Psoas muscle (tissue), 8 donors: ENCODE measurements around the gene ASAP2. TPM values are rescaled to one million over a fixed set of nuclear protein-coding genes. Genes with fewer than 3 reads are reported as not detected.

Source experiments
- ATAC-seq, 4 donors: fragments of 200-7000 bp; cut with Tn5 transposase; one replicate each; pipeline ENCODE4 v1.9.1; 2020; ENCODE audit warnings: moderate library complexity in 3 of 4, mild to moderate bottlenecking in 2 of 4
- DNase-seq, 2 donors: peaks; one replicate each; pipeline ENCODE4 v3.0.0-alpha.2; 2020
- H3K27ac ChIP-seq: fragments of 200-600 bp; one replicate; pipeline ENCODE4 v1.8.0; 2022
- H3K27me3 ChIP-seq, 3 donors: fragments of 200-600 bp in 1 of 3; one replicate each; pipeline versions ENCODE4 v1.6.1 to v1.8.0; 2013 to 2022; ENCODE audit warnings: low read length in 2 of 3, mild to moderate bottlenecking in 2 of 3, moderate library complexity in 1 of 3; ENCODE audit not compliant: insufficient read depth in 3 of 3
- H3K36me3 ChIP-seq, 2 donors: fragments of 200-600 bp in 1 of 2; one replicate each; pipeline versions ENCODE4 v1.6.1 to v1.8.0; 2013 to 2022; ENCODE audit warnings: low read depth in 1 of 2, mild to moderate bottlenecking in 1 of 2, moderate library complexity in 1 of 2; ENCODE audit not compliant: insufficient read depth in 1 of 2
- H3K4me1 ChIP-seq: fragments of 200-600 bp; one replicate; pipeline ENCODE4 v1.8.0; 2022
- H3K4me3 ChIP-seq: fragments of 200-600 bp; one replicate; pipeline ENCODE4 v1.8.0; 2022; ENCODE audit warnings: mild to moderate bottlenecking
- H3K9me3 ChIP-seq: fragments of 200-600 bp; one replicate; pipeline ENCODE4 v1.8.0; 2022
- WGBS, 3 donors: extraction: QIAGEN DNeasy Blood & Tissue Kit; methylation state at CpG; one replicate each; pipeline versions ENCODE4 v1.1.6 to v1.1.7; 2013; 5-methylcytosine and 5-hydroxymethylcytosine counted together
- intact Hi-C, 2 donors: fragments of 100-400 bp; cut with DNase I; formaldehyde crosslinking; loops; one replicate each; pipeline versions ENCODE4 v1.11.0 to v1.14.2; 2022
- polyA plus RNA-seq, 3 donors: library from polyadenylated mRNA; stranded (reverse); fragments of 200-250 nt; gene quantifications; one replicate each; pipeline ENCODE4 v1.2.3, GENCODE V29; 2013
- total RNA-seq, 4 donors: library from RNA; stranded (reverse); fragmentation: NEBNext Ultra II Directional in 2 of 4; extraction: Animal tissue kit (Norgen Biotek cat#: 25700) in 2 of 4; gene quantifications; one replicate each; pipeline versions ENCODE4 v1.2.1 to v1.2.4, GENCODE V29; 2021 to 2023
- TF ChIP-seq, protein P1 (sequence below): fragments of 200-600 bp; IDR thresholded peaks from one replicate; pipeline ENCODE4 v1.8.0; 2022; ENCODE audit warnings: antibody characterized with exemption
- donor health status: healthy with polysubstance abuse.
- donor health status: DM: no; HTN: no; CAD: no; lungs with moderate emphysema.
- donor health status: Bipolar disorder and iron deficiency.
- donor health status: healthy.
- donor health status: DM: yes; HTN: yes; CAD: no.
- donor health status: DM: no; HTN: no; CAD: no.
- donor health status: DM: no; HTN: no; CAD: no.
- donor health status: DM: yes; HTN: yes; CAD: no.

ASAP2 gene
- total and polyA plus RNA-seq, 7 donors: 1.6 to 9.0 (median 3.3) TPM

- ATAC-seq: no peak
These were observed 43.1 kb upstream of the ASAP2 start for GRCh38 chr2:9163306-9164111.

DNA sequence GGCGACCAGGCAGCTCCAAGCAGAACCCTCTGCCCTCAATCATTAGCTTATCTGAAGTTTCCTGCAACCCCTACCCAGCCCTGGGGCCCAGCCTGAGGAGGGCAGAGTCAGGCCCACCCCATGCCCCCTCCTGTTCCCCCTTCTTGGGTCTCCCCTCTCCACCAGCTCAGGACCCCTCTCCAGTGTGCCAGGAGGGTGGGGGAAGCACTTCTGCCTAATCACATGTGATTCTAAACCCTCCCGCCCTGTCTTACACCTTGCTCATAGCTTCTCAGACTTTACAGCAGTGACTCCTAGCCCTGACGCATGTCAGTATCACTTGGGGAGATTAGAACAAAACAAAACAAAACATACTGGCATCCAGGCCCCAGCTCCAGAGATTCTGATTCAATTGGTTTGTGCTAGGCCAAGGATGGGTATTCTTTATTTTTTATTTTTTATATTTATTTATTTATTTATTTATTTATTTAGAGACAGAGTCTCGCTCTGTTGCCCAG lies 42.5 kb upstream of the ASAP2 start:
- WGBS, 3 donors: 93 to 99% (median 97%) methylated on average over 4 of the region's 4 CpGs
- TF ChIP-seq, protein P1, sequence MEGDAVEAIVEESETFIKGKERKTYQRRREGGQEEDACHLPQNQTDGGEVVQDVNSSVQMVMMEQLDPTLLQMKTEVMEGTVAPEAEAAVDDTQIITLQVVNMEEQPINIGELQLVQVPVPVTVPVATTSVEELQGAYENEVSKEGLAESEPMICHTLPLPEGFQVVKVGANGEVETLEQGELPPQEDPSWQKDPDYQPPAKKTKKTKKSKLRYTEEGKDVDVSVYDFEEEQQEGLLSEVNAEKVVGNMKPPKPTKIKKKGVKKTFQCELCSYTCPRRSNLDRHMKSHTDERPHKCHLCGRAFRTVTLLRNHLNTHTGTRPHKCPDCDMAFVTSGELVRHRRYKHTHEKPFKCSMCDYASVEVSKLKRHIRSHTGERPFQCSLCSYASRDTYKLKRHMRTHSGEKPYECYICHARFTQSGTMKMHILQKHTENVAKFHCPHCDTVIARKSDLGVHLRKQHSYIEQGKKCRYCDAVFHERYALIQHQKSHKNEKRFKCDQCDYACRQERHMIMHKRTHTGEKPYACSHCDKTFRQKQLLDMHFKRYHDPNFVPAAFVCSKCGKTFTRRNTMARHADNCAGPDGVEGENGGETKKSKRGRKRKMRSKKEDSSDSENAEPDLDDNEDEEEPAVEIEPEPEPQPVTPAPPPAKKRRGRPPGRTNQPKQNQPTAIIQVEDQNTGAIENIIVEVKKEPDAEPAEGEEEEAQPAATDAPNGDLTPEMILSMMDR: no peak
- no peaks in the 10 kb centered on the region for H3K9me3 ChIP-seq
- ATAC-seq (no peak), DNase-seq (no peak)
- H3K4me3 ChIP-seq: no peak overlapping the region
- H3K4me1 ChIP-seq: no peaks in the 10 kb centered on the region
- no peaks in the 10 kb centered on the region for H3K27me3 ChIP-seq
- no peaks in the 10 kb centered on the region for H3K36me3 ChIP-seq
- intact Hi-C loops: no loop called here
- no peak overlapping the region for H3K27ac ChIP-seq

More at GRCh38 chr2:9163306-9164111, 43.1 kb upstream of the ASAP2 start:
- H3K4me1 ChIP-seq: no peaks in the 10 kb centered on the region
- H3K9me3 ChIP-seq: no peaks in the 10 kb centered on the region
- no peak for DNase-seq
- TF ChIP-seq, protein P1: no peak
- intact Hi-C loops: no loop called here
- H3K36me3 ChIP-seq: no peaks in the 10 kb centered on the region
- H3K27ac ChIP-seq: no peak overlapping the region
- no peak overlapping the region for H3K4me3 ChIP-seq
- WGBS, 3 donors: 79 to 86% (median 83%) methylated on average over 8 of the region's 8 CpGs
- H3K27me3 ChIP-seq: no peaks in the 10 kb centered on the region

DNA sequence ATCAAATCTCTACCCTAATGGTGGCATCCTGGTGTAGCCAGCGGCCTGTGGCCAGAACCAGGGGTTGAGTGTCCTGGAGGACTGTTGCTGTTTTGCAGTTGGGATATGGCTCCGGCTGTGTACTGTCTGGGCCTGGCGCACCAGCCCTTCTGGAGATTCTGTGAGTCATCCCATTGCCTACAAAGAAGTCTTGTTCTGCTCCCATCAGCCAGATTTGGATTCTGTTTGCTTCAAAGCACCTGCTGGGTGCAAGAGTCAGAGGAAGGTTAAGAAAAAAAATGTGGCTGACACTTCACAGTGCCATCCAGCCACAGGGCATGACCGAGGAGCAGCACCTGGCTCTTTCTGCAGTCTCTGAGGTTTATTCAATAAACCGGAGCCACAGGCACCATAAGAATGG lies 41.0 kb upstream of the ASAP2 start:
- no peaks in the 10 kb centered on the region for H3K36me3 ChIP-seq
- WGBS, 3 donors: 76 to 88% (median 76%) methylated on average over 5 of the region's 5 CpGs
- H3K9me3 ChIP-seq: no peaks in the 10 kb centered on the region
- DNase-seq: no peak
- H3K4me3 ChIP-seq: no peak overlapping the region
- no peaks in the 10 kb centered on the region for H3K27me3 ChIP-seq
- intact Hi-C loops: no loop called here
- TF ChIP-seq, protein P1: no peak
- H3K4me1 ChIP-seq: no peaks in the 10 kb centered on the region
- H3K27ac ChIP-seq: no peak overlapping the region
- ATAC-seq: no peak

DNA sequence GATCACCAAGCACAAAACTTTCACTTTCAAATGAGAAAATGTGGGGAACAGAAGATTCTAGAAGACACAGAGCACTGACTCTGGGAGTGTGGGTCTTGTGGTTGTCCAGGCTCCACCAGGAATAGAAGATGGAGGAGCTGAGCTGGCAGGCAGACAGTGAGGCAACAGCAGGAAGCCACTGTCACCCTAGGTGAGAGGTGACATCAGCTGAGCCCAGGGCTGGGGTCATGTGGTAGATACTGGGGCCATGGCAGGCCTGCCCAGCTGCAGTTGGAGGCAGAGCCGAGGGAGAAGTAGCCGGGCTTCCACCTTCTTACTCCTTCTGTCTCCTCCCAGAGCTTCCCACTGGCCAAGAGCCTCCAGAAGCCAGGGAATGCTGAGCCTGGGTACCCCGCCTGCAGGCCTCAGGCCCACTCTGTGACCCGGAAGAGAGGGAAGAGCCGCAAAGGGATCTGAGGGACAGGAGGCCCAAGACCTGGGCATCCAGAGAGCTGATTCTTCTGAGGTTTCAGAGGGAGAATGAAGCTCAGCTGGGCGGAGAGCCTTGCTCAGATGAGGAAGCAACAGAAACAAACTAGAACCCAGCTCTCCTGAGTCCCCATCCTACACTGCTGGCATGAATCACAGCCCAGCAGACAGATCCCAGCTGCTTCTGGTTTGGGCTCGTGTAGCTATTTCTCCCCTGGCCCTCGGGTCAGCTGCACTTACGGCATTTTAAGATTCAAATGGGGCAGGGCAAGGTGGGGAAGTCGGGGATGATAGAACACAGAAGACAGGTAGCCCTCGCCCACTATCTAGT lies 39.8 kb upstream of the ASAP2 start:
- intact Hi-C loops: no loop called here
- H3K36me3 ChIP-seq: no peaks in the 10 kb centered on the region
- no peaks in the 10 kb centered on the region for H3K9me3 ChIP-seq
- no peaks in the 10 kb centered on the region for H3K4me1 ChIP-seq
- TF ChIP-seq, protein P1: no peak
- no peak overlapping the region for H3K4me3 ChIP-seq
- DNase-seq: peak in 1 of 2 donors; percentile 53
- WGBS, 3 donors: 70 to 75% (median 75%) methylated on average over 11 of the region's 11 CpGs
- no peak overlapping the region for H3K27ac ChIP-seq
- H3K27me3 ChIP-seq: no peaks in the 10 kb centered on the region
- ATAC-seq: peak in 1 of 4 donors; percentile 35
